ENCODE data around the gene PHF14. TPM values are rescaled to one million over a fixed set of nuclear protein-coding genes. Genes with fewer than 3 reads are reported as not detected.
A peak's percentile ranks its signal among the peaks of the same experiment; 100 is the strongest.
"Not testable (repeated sequence)": the region's sequence is repeated elsewhere in the genome, so short reads cannot be mapped to it uniquely, and the experiment has no call there.

PHF14 gene
- 10 to 100 TPM; 30.1 to 34.2 TPM for total RNA-seq

GRCh38 chr7:10973061-10973941, at the start of gene PHF14:
PHF14 (plus strand) TSS chr7:10973872; CDS start chr7:10974324, 452 bp downstream.
- ChIA-PET POLR2A (interaction anchor here (0.9 kb wide), 1 partner anchor 153 kb away, joined by 4 read pairs; no protein-coding TSS in a partner anchor), CTCF (interaction anchor here (1.0 kb wide), 2 partner anchors 11 to 107 kb away, joined by 3 read pairs; no protein-coding TSS in a partner anchor)
- Mint-ChIP-seq H3K4me1 (peaks cover 43% of the 10 kb centered on the region), H3K4me3 (peak within 1 kb of the TSS; percentile 92), H3K27me3 (peaks cover 13% of the 10 kb centered on the region), H3K9me3 (peaks cover 6% of the 10 kb centered on the region), H3K36me3 (ENCODE audit: low read depth) (peaks cover 32% of the 10 kb centered on the region), H3K27ac (peak within 1 kb of the TSS; percentile 93)
- peak; percentile 96 for DNase-seq

- Mint-ChIP-seq H3K4me3 (no peak overlapping the region), H3K27me3 (no peaks in the 10 kb centered on the region), H3K9me3 (no peaks in the 10 kb centered on the region), H3K4me1 (no peaks in the 10 kb centered on the region), H3K36me3 (ENCODE audit: low read depth) (no peaks in the 10 kb centered on the region), H3K27ac (no peak overlapping the region)
- POLR2A ChIA-PET: no interaction called here
- no peak for DNase-seq
- CTCF ChIA-PET: no interaction called here
Measured at GRCh38 chr7:10924370-10924769, 49.3 kb upstream of the PHF14 start.

GRCh38 chr7:10928203-10928602, 45.5 kb upstream of the PHF14 start:
- H3K9me3 Mint-ChIP-seq, CTCF ChIA-PET, DNase-seq, H3K27me3 Mint-ChIP-seq, POLR2A ChIA-PET, H3K27ac Mint-ChIP-seq, H3K4me3 Mint-ChIP-seq, H3K4me1 Mint-ChIP-seq: not testable (repeated sequence)
- peaks cover 12% of the 10 kb centered on the region for H3K36me3 Mint-ChIP-seq (ENCODE audit: low read depth)

- Mint-ChIP-seq H3K4me1 (peaks cover 5% of the 10 kb centered on the region), H3K4me3 (no peak overlapping the region), H3K27ac (no peak overlapping the region), H3K36me3 (ENCODE audit: low read depth) (peaks cover 16% of the 10 kb centered on the region), H3K27me3 (no peaks in the 10 kb centered on the region), H3K9me3 (no peaks in the 10 kb centered on the region)
- ChIA-PET POLR2A (no interaction called here), CTCF (interaction anchor here (0.8 kb wide), 1 partner anchor 10 kb away, joined by 3 read pairs; no protein-coding TSS in a partner anchor)
- DNase-seq: no peak
Measured at GRCh38 chr7:10930551-10930950, 43.1 kb upstream of the PHF14 start.

GRCh38 chr7:10931161-10931560, 42.5 kb upstream of the PHF14 start:
- H3K4me1 Mint-ChIP-seq: peaks cover 8% of the 10 kb centered on the region
- no peak overlapping the region for H3K4me3 Mint-ChIP-seq
- POLR2A ChIA-PET: no interaction called here
- H3K27me3 Mint-ChIP-seq: no peaks in the 10 kb centered on the region
- CTCF ChIA-PET: interaction anchor here (0.8 kb wide), 1 partner anchor 10 kb away, joined by 3 read pairs; no protein-coding TSS in a partner anchor
- no peak overlapping the region for H3K27ac Mint-ChIP-seq
- peaks cover 22% of the 10 kb centered on the region for H3K36me3 Mint-ChIP-seq (ENCODE audit: low read depth)
- no peak for DNase-seq
- no peaks in the 10 kb centered on the region for H3K9me3 Mint-ChIP-seq

- ChIA-PET CTCF (no interaction called here), POLR2A (no interaction called here)
- DNase-seq: no peak
- Mint-ChIP-seq H3K9me3 (no peaks in the 10 kb centered on the region), H3K27ac (no peak overlapping the region), H3K4me1 (peaks cover 29% of the 10 kb centered on the region), H3K27me3 (no peaks in the 10 kb centered on the region), H3K36me3 (ENCODE audit: low read depth) (peaks cover 37% of the 10 kb centered on the region), H3K4me3 (no peak overlapping the region)
Measured at GRCh38 chr7:10934292-10934691, 39.4 kb upstream of the PHF14 start.

- Mint-ChIP-seq H3K4me3 (no peak overlapping the region), H3K9me3 (no peaks in the 10 kb centered on the region), H3K27ac (no peak overlapping the region), H3K36me3 (ENCODE audit: low read depth) (peaks cover 24% of the 10 kb centered on the region), H3K27me3 (no peaks in the 10 kb centered on the region), H3K4me1 (peaks cover 29% of the 10 kb centered on the region)
- CTCF ChIA-PET: no interaction called here
- DNase-seq: peak; percentile 6
- POLR2A ChIA-PET: interaction anchor here (0.7 to 1.4 kb wide), 2 partner anchors 10 to 35 kb away, joined by 4 to 5 read pairs; no protein-coding TSS in a partner anchor
Measured at GRCh38 chr7:10939237-10939910, 34.3 kb upstream of the PHF14 start.

- Mint-ChIP-seq H3K36me3 (ENCODE audit: low read depth) (peaks cover 24% of the 10 kb centered on the region), H3K27me3 (no peaks in the 10 kb centered on the region), H3K4me3 (no peak overlapping the region), H3K27ac (no peak overlapping the region), H3K4me1 (peaks cover 31% of the 10 kb centered on the region), H3K9me3 (no peaks in the 10 kb centered on the region)
- peak; percentile 85 for DNase-seq
- POLR2A ChIA-PET: interaction anchor here (0.7 to 1.4 kb wide), 2 partner anchors 11 to 35 kb away, joined by 4 to 5 read pairs; no protein-coding TSS in a partner anchor
- CTCF ChIA-PET: interaction anchor here (0.7 to 1.4 kb wide), 5 partner anchors 10 to 34 kb away, joined by 3 to 4 read pairs (median 4); no protein-coding TSS in a partner anchor
Measured at GRCh38 chr7:10939911-10940703, 33.6 kb upstream of the PHF14 start.

- no peaks in the 10 kb centered on the region for H3K27me3 Mint-ChIP-seq
- peaks cover 18% of the 10 kb centered on the region for H3K36me3 Mint-ChIP-seq (ENCODE audit: low read depth)
- H3K4me3 Mint-ChIP-seq: no peak overlapping the region
- H3K27ac Mint-ChIP-seq: no peak overlapping the region
- ChIA-PET CTCF (interaction anchor here (0.5 to 1.4 kb wide), 8 partner anchors 9 to 197 kb away, joined by 3 to 6 read pairs (median 4); no protein-coding TSS in a partner anchor), POLR2A (interaction anchor here (1.4 kb wide), 1 partner anchor 34 kb away, joined by 5 read pairs; no protein-coding TSS in a partner anchor)
- no peaks in the 10 kb centered on the region for H3K9me3 Mint-ChIP-seq
- H3K4me1 Mint-ChIP-seq: peaks cover 27% of the 10 kb centered on the region
- no peak for DNase-seq
Measured at GRCh38 chr7:10940704-10941355, 32.8 kb upstream of the PHF14 start.

- peaks cover 4% of the 10 kb centered on the region for H3K9me3 Mint-ChIP-seq
Measured at GRCh38 chr7:10950494-10950893, 23.2 kb upstream of the PHF14 start.

GRCh38 chr7:10950974-10951578, 22.6 kb upstream of the PHF14 start:
- H3K4me3 Mint-ChIP-seq; H3K4me1 Mint-ChIP-seq; H3K36me3 Mint-ChIP-seq (ENCODE audit: low read depth); H3K27me3 Mint-ChIP-seq; POLR2A ChIA-PET; H3K27ac Mint-ChIP-seq; DNase-seq; H3K9me3 Mint-ChIP-seq: not testable (repeated sequence)
- CTCF ChIA-PET: interaction anchor here (0.9 kb wide), 1 partner anchor 11 kb away, joined by 4 read pairs; no protein-coding TSS in a partner anchor

More at GRCh38 chr7:10950494-10950893, 23.2 kb upstream of the PHF14 start:
- Mint-ChIP-seq H3K27me3 (peaks cover 3% of the 10 kb centered on the region), H3K4me3 (no peak overlapping the region), H3K36me3 (ENCODE audit: low read depth) (no peaks in the 10 kb centered on the region), H3K27ac (no peak overlapping the region), H3K4me1 (peaks cover 2% of the 10 kb centered on the region)
- DNase-seq: no peak
- CTCF ChIA-PET: interaction anchor here (0.9 kb wide), 1 partner anchor 10 kb away, joined by 4 read pairs; no protein-coding TSS in a partner anchor
- POLR2A ChIA-PET: no interaction called here

All from activated CD4-positive, alpha-beta T cell treated with anti-CD3 and anti-CD28 coated beads, Interleukin-2, amount 10 ng/mL, durations not matched to agents 7 days and 5 days (primary cell).